Measurements from ENCODE around the gene NDUFAF5. TPM values are rescaled to one million over a fixed set of nuclear protein-coding genes. Genes with fewer than 3 reads are reported as not detected.
A peak's percentile ranks its signal among the peaks of the same experiment; 100 is the strongest.

Gene NDUFAF5
- total RNA-seq, 3 donors from 2014 or later = 27.4 to 41.5 (median 40.6) TPM

DNA sequence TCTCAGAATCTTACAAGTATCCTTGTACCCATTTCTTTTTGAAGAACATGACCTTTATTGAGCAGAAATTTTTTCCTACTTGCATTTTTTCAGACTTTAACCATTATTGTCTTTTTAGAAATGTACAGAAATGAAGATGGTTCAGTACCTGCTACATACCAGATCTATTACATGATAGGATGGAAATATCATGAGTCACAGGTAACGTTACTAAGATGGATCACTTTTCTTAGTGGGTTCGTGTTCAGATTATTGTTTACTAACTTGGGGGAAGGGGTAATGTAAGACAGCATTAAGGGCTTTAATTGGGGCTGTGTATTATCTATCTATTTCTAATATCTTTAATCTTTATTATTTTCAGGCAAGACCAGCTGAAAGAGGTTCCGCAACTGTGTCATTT, 31.9 kb downstream of the NDUFAF5 start:
- TF ChIP-seq CTCF (IDR thresholded peaks at IDR 0.05) = no peak
- Histone ChIP-seq H3K4me3 (no peak overlapping the region), H3K36me3 (ENCODE audit: low read depth) (no peaks in the 10 kb centered on the region), H3K4me1 (ENCODE audit: low read depth) (no peaks in the 10 kb centered on the region), H3K9me3 (no peaks in the 10 kb centered on the region)
- no peak for DNase-seq
- intact Hi-C loops (cut with DNase I, micrococcal nuclease) = loop anchor here in 1 of 2 donors (10.0 kb wide), 1 partner anchor 238 kb away; no protein-coding TSS in a partner anchor
- no peak for ATAC-seq

DNA sequence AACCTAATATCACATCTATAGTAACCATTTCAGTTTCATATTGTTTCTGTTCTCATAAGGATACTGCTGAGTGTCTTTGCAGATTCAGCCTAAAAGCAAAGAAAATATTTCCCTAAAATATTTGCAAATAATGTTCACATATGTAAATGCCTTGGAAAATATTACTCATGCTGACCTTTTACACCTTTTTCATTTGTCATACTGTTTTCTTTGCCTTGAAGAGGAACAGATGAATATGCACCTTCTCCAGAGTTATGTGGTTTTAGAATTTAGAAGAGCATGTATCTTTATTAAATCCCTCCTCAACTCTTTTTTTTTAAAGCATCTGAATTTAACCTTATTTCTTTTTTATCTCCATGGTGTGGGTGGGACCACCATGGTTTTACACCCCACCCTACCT, 32.5 kb downstream of the NDUFAF5 start:
- no peaks in the 10 kb centered on the region for H3K9me3 ChIP-seq
- H3K4me1 ChIP-seq (ENCODE audit: low read depth) = no peaks in the 10 kb centered on the region
- intact Hi-C loops (cut with DNase I, micrococcal nuclease) = loop anchor here in 1 of 2 donors (10.0 kb wide), 1 partner anchor 237 kb away; no protein-coding TSS in a partner anchor
- no peaks in the 10 kb centered on the region for H3K36me3 ChIP-seq (ENCODE audit: low read depth)
- H3K4me3 ChIP-seq = no peak overlapping the region
- ATAC-seq (no peak), DNase-seq (no peak)
- TF ChIP-seq CTCF (IDR thresholded peaks at IDR 0.05) = no peak

- no peak for TF ChIP-seq CTCF (IDR thresholded peaks at IDR 0.05)
- Histone ChIP-seq H3K9me3 (no peaks in the 10 kb centered on the region), H3K4me3 (no peak overlapping the region), H3K36me3 (ENCODE audit: low read depth) (no peaks in the 10 kb centered on the region), H3K4me1 (ENCODE audit: low read depth) (no peaks in the 10 kb centered on the region)
- intact Hi-C loops (cut with DNase I, micrococcal nuclease) = loop anchor here (2.0 to 10.0 kb wide), 2 partner anchors 235 kb away; no protein-coding TSS in a partner anchor
- ATAC-seq (peak; percentile 94), DNase-seq (peak in 2 of 3 donors; percentile 32 to 37)
Measured at GRCh38 chr20:13819885-13820645, 35.2 kb downstream of the NDUFAF5 start.

- H3K4me1 ChIP-seq (ENCODE audit: low read depth) = no peaks in the 10 kb centered on the region
- DNase-seq (no peak), ATAC-seq (no peak)
- H3K4me3 ChIP-seq = no peak overlapping the region
- no peaks in the 10 kb centered on the region for H3K9me3 ChIP-seq
- no peaks in the 10 kb centered on the region for H3K36me3 ChIP-seq (ENCODE audit: low read depth)
- intact Hi-C loops (cut with DNase I, micrococcal nuclease) = loop anchor here in 1 of 2 donors (2.0 kb wide), 1 partner anchor 233 kb away; no protein-coding TSS in a partner anchor
- TF ChIP-seq CTCF (IDR thresholded peaks at IDR 0.05) = no peak
Measured at GRCh38 chr20:13821876-13822275, 37.0 kb downstream of the NDUFAF5 start.

- ATAC-seq (no peak), DNase-seq (no peak)
- no peak overlapping the region for H3K4me3 ChIP-seq
- TF ChIP-seq CTCF (IDR thresholded peaks at IDR 0.05) = no peak
- H3K4me1 ChIP-seq (ENCODE audit: low read depth) = no peaks in the 10 kb centered on the region
- intact Hi-C loops (cut with DNase I, micrococcal nuclease) = no loop called here
- no peaks in the 10 kb centered on the region for H3K36me3 ChIP-seq (ENCODE audit: low read depth)
- no peaks in the 10 kb centered on the region for H3K9me3 ChIP-seq
Measured at GRCh38 chr20:13822459-13822858, 37.6 kb downstream of the NDUFAF5 start.

Measured in mucosa of descending colon (tissue), 3 donors.